ENCODE results near the gene CCBE1.

Gene CCBE1

DNA sequence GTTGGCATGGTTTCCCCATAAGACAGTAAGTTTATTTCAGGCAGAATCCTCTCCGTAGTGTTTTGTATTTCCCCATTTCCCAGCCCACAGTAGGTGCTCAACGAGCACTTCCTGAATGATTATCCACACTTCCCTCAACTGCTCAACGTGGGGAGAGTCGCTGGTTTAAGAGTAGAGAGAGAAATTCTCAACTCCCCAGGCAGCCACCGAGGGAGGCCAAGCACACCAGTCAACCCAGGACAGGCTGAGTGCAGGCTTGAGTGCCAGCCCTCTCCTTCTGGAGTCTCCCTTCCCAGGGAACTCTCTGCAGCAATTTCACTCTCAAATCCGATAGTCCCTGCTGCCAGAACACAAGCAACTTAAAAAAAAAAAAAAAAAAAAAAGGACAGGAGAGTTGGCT lies 246.2 kb downstream of the CCBE1 start:
- Histone ChIP-seq H3K4me2 (ENCODE audit: low read depth, low read length, poor library complexity, severe bottlenecking) (no peak overlapping the region), H3K27ac (ENCODE audit: low read depth, low read length) (no peak overlapping the region), H3F3A (ENCODE audit: insufficient read depth) (no peaks in the 10 kb centered on the region), H3K79me2 (ENCODE audit: insufficient read depth, low read length) (no peaks in the 10 kb centered on the region), H4K20me1 (ENCODE audit: low read depth, low read length) (no peaks in the 10 kb centered on the region), H3K4me3 (ENCODE audit: insufficient read depth, low read length, poor library complexity, severe bottlenecking) (no peak overlapping the region), H3K9ac (ENCODE audit: low read length) (no peak overlapping the region), H3K36me3 (ENCODE audit: low read length) (no peaks in the 10 kb centered on the region), H3K9me2 (replicated peaks; ENCODE audit: insufficient read depth, low read length) (no peaks in the 10 kb centered on the region), H3K9me3 (ENCODE audit: insufficient read depth, low read length) (no peaks in the 10 kb centered on the region), H3K27me3 (ENCODE audit: low read length) (no peaks in the 10 kb centered on the region), H2AFZ (ENCODE audit: low read depth, low read length, severe bottlenecking) (no peak overlapping the region)
- TF ChIP-seq, protein P1, sequence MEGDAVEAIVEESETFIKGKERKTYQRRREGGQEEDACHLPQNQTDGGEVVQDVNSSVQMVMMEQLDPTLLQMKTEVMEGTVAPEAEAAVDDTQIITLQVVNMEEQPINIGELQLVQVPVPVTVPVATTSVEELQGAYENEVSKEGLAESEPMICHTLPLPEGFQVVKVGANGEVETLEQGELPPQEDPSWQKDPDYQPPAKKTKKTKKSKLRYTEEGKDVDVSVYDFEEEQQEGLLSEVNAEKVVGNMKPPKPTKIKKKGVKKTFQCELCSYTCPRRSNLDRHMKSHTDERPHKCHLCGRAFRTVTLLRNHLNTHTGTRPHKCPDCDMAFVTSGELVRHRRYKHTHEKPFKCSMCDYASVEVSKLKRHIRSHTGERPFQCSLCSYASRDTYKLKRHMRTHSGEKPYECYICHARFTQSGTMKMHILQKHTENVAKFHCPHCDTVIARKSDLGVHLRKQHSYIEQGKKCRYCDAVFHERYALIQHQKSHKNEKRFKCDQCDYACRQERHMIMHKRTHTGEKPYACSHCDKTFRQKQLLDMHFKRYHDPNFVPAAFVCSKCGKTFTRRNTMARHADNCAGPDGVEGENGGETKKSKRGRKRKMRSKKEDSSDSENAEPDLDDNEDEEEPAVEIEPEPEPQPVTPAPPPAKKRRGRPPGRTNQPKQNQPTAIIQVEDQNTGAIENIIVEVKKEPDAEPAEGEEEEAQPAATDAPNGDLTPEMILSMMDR (IDR thresholded peaks at IDR 0.05; ENCODE audit: insufficient read depth, low read length, poor library complexity, severe bottlenecking), result no peak
- no peak for TF ChIP-seq EZH2phosphoT487 (conservative IDR thresholded peaks at IDR 0.05; ENCODE audit: low read length)

DNA sequence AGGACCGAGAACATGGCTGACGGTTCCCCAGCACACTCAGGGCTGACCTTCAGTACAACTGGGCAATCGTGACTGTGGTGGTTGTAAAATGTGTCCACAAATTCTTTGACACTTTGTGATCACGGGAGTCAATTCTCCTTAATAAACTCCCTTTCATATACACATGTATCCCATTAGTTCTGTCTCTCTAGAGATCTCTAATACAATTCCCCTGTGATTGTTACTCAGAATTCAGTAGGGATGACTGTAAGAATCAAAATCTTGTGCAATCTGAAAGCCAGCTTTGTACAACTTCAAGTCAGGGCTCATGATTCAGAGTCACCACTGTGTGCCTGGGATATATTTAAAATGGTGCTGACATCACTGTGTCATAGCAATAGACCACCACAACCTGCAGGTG lies 248.7 kb downstream of the CCBE1 start:
- no peaks in the 10 kb centered on the region for H3K9me3 ChIP-seq (ENCODE audit: insufficient read depth, low read length)
- H3K9me2 ChIP-seq (replicated peaks; ENCODE audit: insufficient read depth, low read length), result no peaks in the 10 kb centered on the region
- no peaks in the 10 kb centered on the region for H3K27me3 ChIP-seq (ENCODE audit: low read length)
- no peak overlapping the region for H3K4me2 ChIP-seq (ENCODE audit: low read depth, low read length, poor library complexity, severe bottlenecking)
- H3F3A ChIP-seq (ENCODE audit: insufficient read depth), result no peaks in the 10 kb centered on the region
- no peaks in the 10 kb centered on the region for H3K36me3 ChIP-seq (ENCODE audit: low read length)
- no peak for TF ChIP-seq EZH2phosphoT487 (conservative IDR thresholded peaks at IDR 0.05; ENCODE audit: low read length)
- TF ChIP-seq, protein P1 (IDR thresholded peaks at IDR 0.05; ENCODE audit: insufficient read depth, low read length, poor library complexity, severe bottlenecking), result no peak
- H3K4me3 ChIP-seq (ENCODE audit: insufficient read depth, low read length, poor library complexity, severe bottlenecking), result no peak overlapping the region
- H2AFZ ChIP-seq (ENCODE audit: low read depth, low read length, severe bottlenecking), result no peak overlapping the region
- no peaks in the 10 kb centered on the region for H4K20me1 ChIP-seq (ENCODE audit: low read depth, low read length)
- H3K79me2 ChIP-seq (ENCODE audit: insufficient read depth, low read length), result no peaks in the 10 kb centered on the region
- no peak overlapping the region for H3K9ac ChIP-seq (ENCODE audit: low read length)
- no peak overlapping the region for H3K27ac ChIP-seq (ENCODE audit: low read depth, low read length)

DNA sequence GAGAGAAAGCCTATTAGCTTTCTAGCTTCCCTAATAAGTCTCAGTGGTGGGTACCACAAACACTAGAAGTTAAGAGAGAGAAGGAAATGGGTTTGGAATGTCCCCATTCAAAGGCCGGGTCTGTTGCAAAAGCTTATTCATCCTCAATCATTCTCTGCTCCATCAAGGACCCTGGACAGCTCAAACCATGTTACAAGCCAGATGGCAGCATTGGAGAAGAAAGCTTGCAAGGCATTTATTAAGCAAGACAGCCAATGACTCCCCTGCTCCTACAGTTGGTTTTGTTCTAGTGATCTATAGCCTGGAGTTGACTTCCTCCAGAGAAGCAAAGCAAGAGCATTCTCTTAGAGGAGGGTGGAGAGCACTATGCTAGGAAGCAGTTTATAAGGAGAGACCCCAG lies 251.2 kb downstream of the CCBE1 start:
- TF ChIP-seq EZH2phosphoT487 (conservative IDR thresholded peaks at IDR 0.05; ENCODE audit: low read length), result no peak
- TF ChIP-seq, protein P1 (IDR thresholded peaks at IDR 0.05; ENCODE audit: insufficient read depth, low read length, poor library complexity, severe bottlenecking), result no peak
- Histone ChIP-seq H3F3A (ENCODE audit: insufficient read depth) (no peaks in the 10 kb centered on the region), H2AFZ (ENCODE audit: low read depth, low read length, severe bottlenecking) (no peak overlapping the region), H3K9ac (ENCODE audit: low read length) (no peak overlapping the region), H3K36me3 (ENCODE audit: low read length) (no peaks in the 10 kb centered on the region), H3K79me2 (ENCODE audit: insufficient read depth, low read length) (no peaks in the 10 kb centered on the region), H3K4me3 (ENCODE audit: insufficient read depth, low read length, poor library complexity, severe bottlenecking) (no peak overlapping the region), H3K27me3 (ENCODE audit: low read length) (no peaks in the 10 kb centered on the region), H4K20me1 (ENCODE audit: low read depth, low read length) (no peaks in the 10 kb centered on the region), H3K9me3 (ENCODE audit: insufficient read depth, low read length) (no peaks in the 10 kb centered on the region), H3K27ac (ENCODE audit: low read depth, low read length) (no peak overlapping the region), H3K4me2 (ENCODE audit: low read depth, low read length, poor library complexity, severe bottlenecking) (no peak overlapping the region), H3K9me2 (replicated peaks; ENCODE audit: insufficient read depth, low read length) (no peaks in the 10 kb centered on the region)

Data from SU-DHL-6 (cell line).